Prostate gland (tissue), 2 donors: Measurements from ENCODE around the gene SLC2A6. TPM values are rescaled to one million over a fixed set of nuclear protein-coding genes. Genes with fewer than 3 reads are reported as not detected.

Experiments
- DNase-seq: peaks from one replicate; pipeline ENCODE4 v3.0.0-alpha.2; 2019; ENCODE audit warnings: low spot score
- H3K27ac ChIP-seq, 2 donors: fragments of 200-600 bp; sonication (generic); 2 replicates each; pipeline ENCODE4 v1.5.1; 2017 to 2019
- H3K27me3 ChIP-seq: fragments of 200-600 bp; sonication (generic); replicated peaks from 2 replicates; pipeline ENCODE4 v1.5.1; 2019; ENCODE audit not compliant: insufficient read depth
- H3K36me3 ChIP-seq, 2 donors: fragments of 200-600 bp; sonication (generic); 1 replicate in 1 of 2; 2 replicates in 1 of 2; pipeline versions ENCODE4 v1.5.1 to v1.8.1; 2017 to 2019
- H3K4me1 ChIP-seq: fragments of 200-600 bp; sonication (generic); replicated peaks from 2 replicates; pipeline ENCODE4 v1.5.1; 2019
- H3K4me3 ChIP-seq, 2 donors: fragments of 200-600 bp; sonication (generic); 2 replicates each; pipeline ENCODE4 v1.5.1; 2017 to 2019
- H3K9me3 ChIP-seq: fragments of 200-600 bp; sonication (generic); 2 replicates; pipeline ENCODE4 v1.5.1; 2017
- CTCF ChIP-seq, 4 experiments: fragments of 200-600 bp in 2 of 4; fragments of 450-650 bp in 2 of 4; sonication (generic) in 2 of 4; IDR thresholded peaks; 1 replicate in 3 of 4; 2 replicates in 1 of 4; pipeline ENCODE4 v1.5.1; 2016 to 2019; ENCODE audit warnings: antibody characterized with exemption in 4 of 4, mild to moderate bottlenecking in 2 of 4, moderate library complexity in 2 of 4
- POLR2A ChIP-seq: fragments of 450-650 bp; IDR thresholded peaks from one replicate; pipeline ENCODE4 v1.6.1; 2016; ENCODE audit warnings: antibody characterized with exemption, mild to moderate bottlenecking
- POLR2AphosphoS5 ChIP-seq: sonication (generic); formaldehyde crosslinking; IDR thresholded peaks from one replicate; pipeline ENCODE4 v1.6.1; 2017; ENCODE audit warnings: antibody characterized with exemption
- WGBS: methylation state at CpG from one replicate; pipeline ENCODE4 v1.1.5; 2018; 5-methylcytosine and 5-hydroxymethylcytosine counted together
- intact Hi-C: fragments of 100-400 bp; cut with DNase I; formaldehyde crosslinking; loops from one replicate; pipeline ENCODE4 v1.14.2; 2022
- total RNA-seq, 2 donors: library from RNA; depleted of rRNA; stranded (reverse); fragments of >200 nt; gene quantifications; one replicate each; pipeline ENCODE4 v1.1.0, GENCODE V29; 2016

The SLC2A6 gene
- total RNA-seq, 2 donors from 2014 or later = 0.77 to 3.4 TPM

- DNase-seq = no peak
- Histone ChIP-seq H3K9me3 (no peaks in the 10 kb centered on the region), H3K4me3 (no peak overlapping the region), H3K27ac (no peak overlapping the region), H3K4me1 (no peaks in the 10 kb centered on the region), H3K36me3 (no peaks in the 10 kb centered on the region), H3K27me3 (peaks cover 2% of the 10 kb centered on the region)
- TF ChIP-seq CTCF (IDR thresholded peaks at IDR 0.05) (no peak), POLR2A (no peak), POLR2AphosphoS5 (no peak)
- 68% methylated on average over 34 of the region's 35 CpGs for WGBS
- intact Hi-C loops = no loop called here
Measured at GRCh38 chr9:133496861-133497842, 18.3 kb upstream of the SLC2A6 start.

- intact Hi-C loops = no loop called here
- Histone ChIP-seq H3K36me3 (no peaks in the 10 kb centered on the region), H3K9me3 (no peaks in the 10 kb centered on the region), H3K4me1 (no peaks in the 10 kb centered on the region), H3K27me3 (peaks cover 2% of the 10 kb centered on the region), H3K4me3 (no peak overlapping the region), H3K27ac (no peak overlapping the region)
- TF ChIP-seq POLR2A = no peak
- no peak for TF ChIP-seq CTCF (IDR thresholded peaks at IDR 0.05)
- TF ChIP-seq POLR2AphosphoS5 = no peak
- no peak for DNase-seq
- WGBS = 94% methylated on average over 24 of the region's 24 CpGs
Measured at GRCh38 chr9:133495327-133496293, 16.7 kb upstream of the SLC2A6 start.

- no peaks in the 10 kb centered on the region for H3K4me1 ChIP-seq
- TF ChIP-seq CTCF (IDR thresholded peaks at IDR 0.05) (no peak), POLR2AphosphoS5 (no peak), POLR2A (no peak)
- 82% methylated on average over 23 of the region's 24 CpGs for WGBS
- H3K4me3 ChIP-seq = no peak overlapping the region
- intact Hi-C loops = no loop called here
- no peaks in the 10 kb centered on the region for H3K36me3 ChIP-seq
- H3K27ac ChIP-seq = no peak overlapping the region
- H3K9me3 ChIP-seq = no peaks in the 10 kb centered on the region
- H3K27me3 ChIP-seq = peaks cover 2% of the 10 kb centered on the region
- no peak for DNase-seq
Measured at GRCh38 chr9:133494636-133495326, 15.9 kb upstream of the SLC2A6 start.

- WGBS = 89% methylated on average over 22 of the region's 23 CpGs
- Histone ChIP-seq H3K9me3 (no peaks in the 10 kb centered on the region), H3K4me1 (no peaks in the 10 kb centered on the region), H3K27me3 (peaks cover 2% of the 10 kb centered on the region), H3K27ac (no peak overlapping the region), H3K36me3 (no peaks in the 10 kb centered on the region), H3K4me3 (no peak overlapping the region)
- DNase-seq = no peak
- intact Hi-C loops = no loop called here
- TF ChIP-seq CTCF (IDR thresholded peaks at IDR 0.05) (no peak), POLR2AphosphoS5 (no peak), POLR2A (no peak)
Measured at GRCh38 chr9:133493845-133494540, 15.1 kb upstream of the SLC2A6 start.
